GM10266 (cell line): Measurements from ENCODE around the gene KCNC1.
A peak's percentile ranks its signal among the peaks of the same experiment; 100 is the strongest.

Experiments used
- DNase-seq: peaks from one replicate; pipeline ENCODE4 v3.0.0; 2012; ENCODE audit errors: extremely low spot score
- TF ChIP-seq, protein P1 (sequence below): IDR thresholded peaks from 2 replicates; pipeline ENCODE4 v1.5.1; 2012; ENCODE audit warnings: mild to moderate bottlenecking, low read depth; ENCODE audit not compliant: control insufficient read depth, insufficient read depth; ENCODE audit errors: missing control alignments

Gene KCNC1

DNA sequence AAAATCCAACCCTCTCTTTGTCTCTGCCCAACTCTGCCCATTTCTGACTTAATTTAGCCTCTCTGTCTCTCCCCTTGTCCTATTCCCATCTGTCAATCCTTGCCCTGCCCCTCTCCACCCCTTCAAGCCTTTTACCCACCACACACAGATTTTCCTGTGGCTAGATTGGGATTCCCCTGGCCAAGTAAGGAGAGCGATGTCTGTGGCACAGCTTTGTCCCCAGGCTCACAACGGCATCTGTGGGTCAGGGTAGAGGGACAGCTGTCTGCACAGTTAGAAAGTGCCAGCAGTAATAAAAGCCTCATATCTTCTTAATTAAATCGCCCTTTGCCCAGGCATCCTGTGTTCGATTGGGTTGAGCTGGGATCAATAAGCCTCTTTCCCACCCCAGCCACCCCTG lies 1.3 kb upstream of the KCNC1 start:
- DNase-seq: no peak
- TF ChIP-seq, protein P1, sequence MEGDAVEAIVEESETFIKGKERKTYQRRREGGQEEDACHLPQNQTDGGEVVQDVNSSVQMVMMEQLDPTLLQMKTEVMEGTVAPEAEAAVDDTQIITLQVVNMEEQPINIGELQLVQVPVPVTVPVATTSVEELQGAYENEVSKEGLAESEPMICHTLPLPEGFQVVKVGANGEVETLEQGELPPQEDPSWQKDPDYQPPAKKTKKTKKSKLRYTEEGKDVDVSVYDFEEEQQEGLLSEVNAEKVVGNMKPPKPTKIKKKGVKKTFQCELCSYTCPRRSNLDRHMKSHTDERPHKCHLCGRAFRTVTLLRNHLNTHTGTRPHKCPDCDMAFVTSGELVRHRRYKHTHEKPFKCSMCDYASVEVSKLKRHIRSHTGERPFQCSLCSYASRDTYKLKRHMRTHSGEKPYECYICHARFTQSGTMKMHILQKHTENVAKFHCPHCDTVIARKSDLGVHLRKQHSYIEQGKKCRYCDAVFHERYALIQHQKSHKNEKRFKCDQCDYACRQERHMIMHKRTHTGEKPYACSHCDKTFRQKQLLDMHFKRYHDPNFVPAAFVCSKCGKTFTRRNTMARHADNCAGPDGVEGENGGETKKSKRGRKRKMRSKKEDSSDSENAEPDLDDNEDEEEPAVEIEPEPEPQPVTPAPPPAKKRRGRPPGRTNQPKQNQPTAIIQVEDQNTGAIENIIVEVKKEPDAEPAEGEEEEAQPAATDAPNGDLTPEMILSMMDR: no peak

DNA sequence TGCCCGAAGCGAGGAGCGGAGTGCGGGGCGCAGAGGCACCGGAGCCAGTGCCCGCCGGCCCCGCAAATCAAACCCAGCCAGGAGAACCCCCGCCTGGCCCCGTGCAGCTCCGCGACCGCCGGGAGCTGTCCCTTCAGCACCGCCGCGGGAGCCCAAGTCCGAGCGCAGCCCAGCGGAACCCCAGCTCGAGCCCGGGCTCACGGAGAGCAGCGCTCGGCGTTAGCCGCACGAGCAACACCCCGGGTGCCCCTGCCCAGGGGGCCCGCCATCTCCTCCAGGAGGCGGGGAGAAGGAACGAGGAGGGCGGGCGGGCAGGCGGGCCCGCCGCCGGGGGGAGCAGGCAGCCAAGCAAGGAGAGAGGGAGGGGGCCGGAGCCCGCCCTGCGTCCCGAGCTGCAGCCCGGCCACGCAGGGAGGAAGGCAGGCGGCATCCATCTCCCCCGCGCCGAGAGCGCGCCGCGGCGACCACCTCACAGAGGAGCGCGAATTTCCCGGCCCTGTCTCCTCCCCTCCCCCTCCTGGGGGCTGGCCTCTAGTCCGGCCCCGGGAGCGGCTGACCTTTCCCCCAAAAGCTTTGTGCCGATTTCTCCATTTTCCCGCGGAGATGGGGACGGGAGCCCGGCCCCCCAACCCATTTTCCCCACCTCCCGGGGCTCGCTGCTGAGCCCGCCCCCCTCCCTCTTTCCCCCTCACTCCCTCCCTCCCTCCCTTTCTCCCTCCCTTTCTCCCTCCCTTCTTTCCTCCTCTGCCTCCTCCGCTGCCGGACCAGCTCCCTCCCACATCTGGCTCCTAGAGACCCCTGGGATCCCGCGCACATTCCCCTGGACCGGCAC lies 621 bp downstream of the KCNC1 start:
- TF ChIP-seq, protein P1: no peak
- peak; percentile 83 for DNase-seq

DNA sequence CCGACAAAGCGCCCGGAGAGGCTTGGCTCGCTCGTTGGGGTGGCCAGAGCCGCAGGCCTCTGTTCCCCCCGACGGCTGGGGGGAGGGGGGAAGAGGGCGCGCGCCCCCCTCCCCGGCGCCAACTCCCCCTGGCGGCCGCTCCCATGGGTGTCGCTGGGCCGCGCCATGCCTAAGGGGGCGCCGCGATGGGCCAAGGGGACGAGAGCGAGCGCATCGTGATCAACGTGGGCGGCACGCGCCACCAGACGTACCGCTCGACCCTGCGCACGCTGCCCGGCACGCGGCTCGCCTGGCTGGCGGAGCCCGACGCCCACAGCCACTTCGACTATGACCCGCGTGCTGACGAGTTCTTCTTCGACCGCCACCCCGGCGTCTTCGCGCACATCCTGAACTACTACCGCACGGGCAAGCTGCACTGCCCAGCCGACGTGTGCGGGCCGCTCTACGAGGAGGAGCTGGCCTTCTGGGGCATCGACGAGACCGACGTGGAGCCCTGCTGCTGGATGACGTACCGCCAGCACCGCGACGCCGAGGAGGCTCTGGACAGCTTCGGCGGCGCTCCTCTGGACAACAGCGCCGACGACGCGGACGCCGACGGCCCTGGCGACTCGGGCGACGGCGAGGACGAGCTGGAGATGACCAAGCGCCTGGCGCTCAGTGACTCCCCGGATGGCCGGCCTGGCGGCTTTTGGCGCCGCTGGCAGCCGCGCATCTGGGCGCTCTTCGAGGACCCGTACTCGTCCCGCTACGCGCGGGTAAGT lies 1.4 kb downstream of the KCNC1 start:
- TF ChIP-seq, protein P1: no peak
- DNase-seq: no peak

DNA sequence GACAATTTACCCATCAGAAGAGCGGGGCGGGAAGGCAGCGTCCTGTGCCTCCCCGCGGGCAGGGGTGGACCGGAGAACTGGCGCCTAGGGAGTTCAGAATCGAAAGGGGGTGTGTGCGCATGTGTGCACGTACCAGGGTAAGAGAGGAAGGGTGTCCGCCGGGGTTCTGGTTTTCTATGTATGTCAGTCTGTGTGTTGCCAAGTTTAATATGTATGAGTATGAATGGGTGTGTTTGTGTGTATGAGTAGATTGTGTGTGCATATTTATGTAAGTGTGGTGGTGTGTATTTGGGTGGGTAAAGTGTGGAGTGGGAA lies 2.0 kb downstream of the KCNC1 start:
- TF ChIP-seq, protein P1: no peak
- no peak for DNase-seq

DNA sequence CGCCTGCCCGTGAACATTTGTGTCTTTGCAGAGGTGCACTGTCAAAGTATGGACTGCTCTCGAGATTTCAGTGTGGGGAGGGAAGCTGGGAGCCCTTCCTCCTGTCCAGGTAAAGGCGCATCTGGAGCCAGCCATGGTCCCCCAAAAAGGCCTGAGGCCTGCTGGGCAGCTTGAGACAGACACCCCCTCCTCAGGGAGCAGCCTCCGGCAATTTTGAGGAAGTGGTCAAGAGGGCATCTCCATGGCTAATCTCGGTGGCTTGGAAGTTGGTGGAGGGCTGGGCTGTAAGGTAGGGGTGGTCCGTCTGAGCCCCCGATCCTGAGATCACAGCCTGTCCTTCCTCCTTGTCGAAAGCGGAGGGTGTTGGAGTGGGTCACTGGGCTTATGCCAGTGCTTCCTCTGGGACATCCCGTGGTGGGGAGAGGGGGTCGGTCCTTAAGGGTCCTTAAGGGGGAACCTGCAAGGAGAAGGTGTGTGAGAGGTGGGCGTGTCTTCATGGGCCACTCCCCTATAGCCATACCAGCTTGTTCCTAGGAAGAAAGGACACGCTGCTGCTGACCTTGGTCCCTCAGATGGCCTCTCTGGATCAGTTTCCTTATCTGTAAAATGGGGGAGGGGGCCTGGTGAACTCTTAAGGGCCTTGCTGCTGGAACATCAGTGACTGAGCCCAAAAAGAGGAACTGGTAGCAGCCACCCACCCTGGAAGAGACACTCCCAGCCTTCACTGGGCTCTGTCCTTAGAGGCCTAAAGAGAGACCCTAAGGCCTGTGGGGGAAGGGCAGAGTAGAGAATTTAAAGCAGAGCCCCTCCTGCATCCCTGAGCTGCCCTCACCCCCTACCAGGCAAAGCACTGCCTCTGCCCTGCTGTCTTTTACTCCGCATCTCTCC lies 2.6 kb downstream of the KCNC1 start:
- TF ChIP-seq, protein P1: no peak

DNA sequence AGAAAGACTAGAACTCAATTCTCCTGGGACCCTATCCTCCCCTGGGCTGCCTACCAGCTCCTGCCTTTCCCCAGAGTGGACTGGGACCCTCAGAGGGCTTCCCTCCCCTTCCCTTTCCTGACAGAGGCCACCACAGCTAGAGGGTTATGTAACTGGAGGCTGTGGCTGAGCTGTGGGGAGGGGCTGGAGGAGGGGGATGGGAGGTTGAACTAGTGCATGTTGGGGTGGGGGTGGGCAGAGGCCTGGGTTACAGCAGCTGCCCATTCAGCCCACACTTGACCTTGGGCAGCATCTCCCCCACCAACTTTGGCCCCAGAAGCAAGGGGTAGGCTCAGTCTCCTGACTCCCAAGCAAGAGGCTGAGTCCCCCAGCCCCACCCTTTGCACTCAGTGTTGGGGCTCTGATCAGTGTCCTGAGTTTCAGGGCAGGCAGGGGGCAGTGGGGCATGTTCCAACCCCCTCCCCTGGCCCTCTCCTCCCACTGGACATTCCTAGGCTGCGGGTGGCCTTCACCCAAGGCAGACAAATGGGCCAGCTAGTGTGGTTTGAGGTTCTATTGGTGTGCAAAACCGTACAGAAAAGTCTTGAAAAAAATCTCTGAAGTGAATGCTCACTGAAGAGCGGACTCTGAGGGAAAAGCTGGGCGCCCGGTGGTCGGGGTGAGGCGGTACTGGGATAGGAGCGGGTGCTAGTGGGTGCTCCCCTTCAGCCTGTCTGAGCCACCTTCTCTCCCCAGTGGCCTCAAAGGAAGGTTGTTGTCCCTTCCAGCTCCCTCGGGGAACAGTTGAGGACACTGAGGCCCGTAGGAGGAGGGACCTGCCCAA lies 3.8 kb downstream of the KCNC1 start:
- no peak for DNase-seq
- TF ChIP-seq, protein P1: no peak

More for the DNA sequence above, 2.6 kb downstream of the KCNC1 start:
- DNase-seq: no peak
